Fibroblast of pulmonary artery (primary cell): ENCODE data around the gene BLVRB.
"Not testable (repeated sequence)": the region's sequence is repeated elsewhere in the genome, so short reads cannot be mapped to it uniquely, and the experiment has no call there.

Experiments used
- DNase-seq: peaks from one replicate; pipeline ENCODE4 v3.0.0-alpha.2; 2010; ENCODE audit warnings: low read depth
- H3K4me3 ChIP-seq: replicated peaks from 2 replicates; pipeline ENCODE4 v1.5.1; 2011; ENCODE audit warnings: low read depth, mild to moderate bottlenecking, control low read depth, low read length, moderate library complexity
- CTCF ChIP-seq: IDR thresholded peaks from 2 replicates; pipeline ENCODE4 v1.5.1; 2011; ENCODE audit warnings: mild to moderate bottlenecking, control low read depth, low read length, inconsistent platforms; ENCODE audit errors: missing control alignments

Gene BLVRB

GRCh38 chr19:40460185-40460584, 5.4 kb downstream of the BLVRB start:
- TF ChIP-seq CTCF, result no peak
- H3K4me3 ChIP-seq, result no peak overlapping the region
- DNase-seq, result no peak

GRCh38 chr19:40458597-40458974, 7.0 kb downstream of the BLVRB start:
- DNase-seq, result no peak
- no peak overlapping the region for H3K4me3 ChIP-seq
- TF ChIP-seq CTCF, result no peak

DNA sequence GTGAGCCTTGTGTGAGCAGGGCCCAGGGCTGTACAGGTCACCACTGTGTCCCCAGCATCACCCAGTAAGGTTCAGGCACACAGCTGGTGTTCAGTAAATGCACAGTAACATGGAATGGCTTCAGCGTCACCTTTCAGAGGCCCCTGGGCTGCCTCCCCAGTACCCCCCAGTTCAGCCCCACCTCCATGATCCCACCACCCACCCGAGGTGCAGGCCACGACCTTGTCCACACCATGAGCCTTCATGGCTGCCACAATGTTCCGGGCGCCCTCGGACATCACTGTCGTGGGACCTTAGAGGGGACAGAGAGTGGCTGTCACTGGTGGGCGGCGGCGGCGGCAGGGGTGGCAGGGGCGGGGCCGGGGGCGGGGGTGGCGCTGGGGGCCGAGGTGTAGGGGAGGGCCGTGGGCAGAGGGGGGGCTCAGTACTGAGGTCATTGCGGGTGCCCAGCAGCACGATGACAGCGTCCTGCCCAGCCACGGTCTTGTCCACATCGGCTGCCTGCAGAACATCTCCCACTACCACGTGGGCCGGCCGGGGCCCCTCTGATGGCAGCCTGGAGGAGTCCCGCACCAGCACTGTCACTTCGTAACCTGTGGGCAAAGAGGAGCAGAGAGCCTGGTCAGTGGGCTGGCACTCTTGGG, 7.5 kb downstream of the BLVRB start:
- no peak overlapping the region for H3K4me3 ChIP-seq
- no peak for TF ChIP-seq CTCF
- no peak for DNase-seq

DNA sequence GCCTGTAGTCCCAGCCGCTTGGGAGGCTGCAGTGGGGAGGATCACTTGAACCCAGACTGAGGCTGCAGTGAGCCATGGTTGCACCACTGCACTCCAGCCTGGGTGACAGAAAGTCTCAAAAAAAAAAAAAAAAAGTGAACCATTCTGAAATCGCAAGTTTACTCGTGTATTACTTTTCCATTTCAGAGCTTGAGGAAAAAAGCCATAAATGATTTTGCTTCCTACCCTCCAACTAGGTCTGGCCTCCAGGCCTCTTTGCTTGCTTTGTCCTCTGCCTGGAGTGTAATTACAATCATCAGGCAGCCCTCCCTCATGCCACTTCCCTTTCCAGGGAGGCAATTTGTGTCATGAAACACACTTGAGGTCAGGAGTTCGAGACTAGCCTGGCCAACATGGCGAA, 8.5 kb downstream of the BLVRB start:
- no peak for TF ChIP-seq CTCF
- no peak for DNase-seq
- no peak overlapping the region for H3K4me3 ChIP-seq

DNA sequence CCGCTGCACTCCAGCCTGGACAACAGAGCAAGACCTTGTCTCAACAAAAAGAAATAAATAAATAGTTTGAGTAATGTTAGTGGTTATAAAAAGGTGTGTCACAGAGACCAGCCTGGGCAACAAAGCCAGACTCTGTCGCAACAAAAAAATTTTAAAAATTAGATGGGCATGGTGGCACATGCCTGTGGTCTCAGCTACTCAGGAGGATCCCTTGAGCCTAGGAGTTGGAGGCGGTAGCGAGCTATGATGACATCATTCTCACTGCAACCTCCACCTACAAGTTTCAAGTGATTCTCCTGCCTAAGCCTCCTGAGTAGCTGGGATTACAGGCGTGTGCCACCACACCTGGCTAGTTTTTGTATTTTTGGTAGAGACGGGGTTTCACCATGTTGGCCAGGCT, 11.6 kb downstream of the BLVRB start:
- DNase-seq, H3K4me3 ChIP-seq: not testable (repeated sequence)

DNA sequence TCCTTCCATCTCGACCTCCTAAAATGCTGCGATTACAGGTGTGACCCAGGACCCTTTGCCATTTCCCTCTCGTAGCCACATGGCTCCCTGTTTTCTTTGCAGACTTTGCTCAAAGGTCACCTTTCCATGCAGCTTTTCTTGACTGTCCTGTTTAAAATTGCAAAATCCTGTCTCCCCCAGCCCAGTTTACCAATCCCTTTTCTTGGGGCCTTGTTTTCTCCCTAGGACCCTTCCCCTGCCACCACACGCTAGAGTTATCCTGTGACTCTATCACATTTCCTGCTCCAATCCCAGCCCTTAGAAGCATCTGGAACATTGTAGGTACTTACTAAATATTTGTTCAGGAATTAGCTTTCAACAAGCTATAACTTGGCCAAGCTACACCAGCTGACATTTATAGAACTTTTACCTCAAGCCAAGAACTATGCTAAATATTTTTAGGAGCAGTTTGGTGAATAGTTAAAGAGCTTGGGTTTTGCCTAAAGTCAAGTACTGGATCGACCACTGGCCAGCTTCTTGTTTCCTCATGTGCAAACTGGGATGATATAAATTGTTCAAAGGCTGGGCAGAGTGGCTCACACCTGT, 12.3 kb downstream of the BLVRB start:
- DNase-seq, result no peak
- TF ChIP-seq CTCF, result no peak
- no peak overlapping the region for H3K4me3 ChIP-seq

- DNase-seq, result no peak
- no peak overlapping the region for H3K4me3 ChIP-seq
- TF ChIP-seq CTCF, result no peak
Measured at GRCh38 chr19:40452016-40452415, 13.5 kb downstream of the BLVRB start.
